Coronary artery (tissue), 2 donors: Measurements from ENCODE around the gene EHD4.

Experiments
- DNase-seq: peaks from one replicate; pipeline ENCODE4 v3.0.0-alpha.2; 2017; ENCODE audit warnings: low spot score
- H3K27ac ChIP-seq, 2 donors: fragments of 200-600 bp; sonication (generic); one replicate each; pipeline ENCODE4 v1.5.1; 2016 to 2019
- H3K4me3 ChIP-seq: fragments of 200-600 bp; sonication (generic); 2 replicates; pipeline ENCODE4 v1.5.1; 2016; ENCODE audit warnings: mild to moderate bottlenecking, moderate library complexity
- TF ChIP-seq, protein P1 (sequence below): fragments of 200-600 bp; sonication (generic); IDR thresholded peaks from one replicate; pipeline ENCODE4 v1.5.1; 2019; ENCODE audit warnings: antibody characterized with exemption

Gene EHD4

DNA sequence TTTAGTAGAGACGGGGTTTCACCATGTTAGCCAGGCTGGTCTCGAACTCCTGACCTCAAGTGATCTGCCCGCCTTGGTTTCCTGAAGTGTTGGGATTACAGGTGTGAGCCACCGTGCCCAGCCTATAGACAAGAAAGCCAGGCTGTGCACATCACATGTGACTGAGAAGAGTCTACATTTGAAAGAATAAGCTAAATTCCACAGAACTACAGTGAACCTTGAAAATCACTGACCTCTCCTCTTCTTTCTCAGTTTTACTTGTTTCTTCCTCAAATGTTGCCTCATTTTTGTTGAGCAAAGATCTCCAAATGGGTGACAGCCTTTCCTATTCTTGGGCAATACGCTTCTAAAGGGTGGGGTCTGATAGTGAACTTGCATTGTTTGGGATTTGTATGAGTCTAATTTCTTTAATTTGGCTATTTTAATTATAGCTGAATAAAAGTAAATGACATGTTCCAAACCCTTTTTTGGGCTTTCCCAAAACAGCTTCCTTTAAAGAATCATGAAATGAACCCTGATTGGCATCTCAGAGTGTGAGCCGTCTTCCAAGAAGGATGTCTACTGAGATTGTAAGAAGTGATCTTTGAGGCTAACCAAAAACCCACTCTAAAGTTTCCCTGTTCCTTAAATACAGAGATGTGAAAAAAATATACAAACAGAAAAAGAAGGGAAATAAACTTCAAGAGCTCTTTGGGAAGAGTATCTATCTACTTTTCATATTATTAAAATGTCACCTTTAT, 56.9 kb downstream of the EHD4 start:
- no peak overlapping the region for H3K4me3 ChIP-seq
- no peak for DNase-seq
- TF ChIP-seq, protein P1, sequence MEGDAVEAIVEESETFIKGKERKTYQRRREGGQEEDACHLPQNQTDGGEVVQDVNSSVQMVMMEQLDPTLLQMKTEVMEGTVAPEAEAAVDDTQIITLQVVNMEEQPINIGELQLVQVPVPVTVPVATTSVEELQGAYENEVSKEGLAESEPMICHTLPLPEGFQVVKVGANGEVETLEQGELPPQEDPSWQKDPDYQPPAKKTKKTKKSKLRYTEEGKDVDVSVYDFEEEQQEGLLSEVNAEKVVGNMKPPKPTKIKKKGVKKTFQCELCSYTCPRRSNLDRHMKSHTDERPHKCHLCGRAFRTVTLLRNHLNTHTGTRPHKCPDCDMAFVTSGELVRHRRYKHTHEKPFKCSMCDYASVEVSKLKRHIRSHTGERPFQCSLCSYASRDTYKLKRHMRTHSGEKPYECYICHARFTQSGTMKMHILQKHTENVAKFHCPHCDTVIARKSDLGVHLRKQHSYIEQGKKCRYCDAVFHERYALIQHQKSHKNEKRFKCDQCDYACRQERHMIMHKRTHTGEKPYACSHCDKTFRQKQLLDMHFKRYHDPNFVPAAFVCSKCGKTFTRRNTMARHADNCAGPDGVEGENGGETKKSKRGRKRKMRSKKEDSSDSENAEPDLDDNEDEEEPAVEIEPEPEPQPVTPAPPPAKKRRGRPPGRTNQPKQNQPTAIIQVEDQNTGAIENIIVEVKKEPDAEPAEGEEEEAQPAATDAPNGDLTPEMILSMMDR: no peak
- peak overlapping the region in 1 of 2 donors; percentile 64 for H3K27ac ChIP-seq

DNA sequence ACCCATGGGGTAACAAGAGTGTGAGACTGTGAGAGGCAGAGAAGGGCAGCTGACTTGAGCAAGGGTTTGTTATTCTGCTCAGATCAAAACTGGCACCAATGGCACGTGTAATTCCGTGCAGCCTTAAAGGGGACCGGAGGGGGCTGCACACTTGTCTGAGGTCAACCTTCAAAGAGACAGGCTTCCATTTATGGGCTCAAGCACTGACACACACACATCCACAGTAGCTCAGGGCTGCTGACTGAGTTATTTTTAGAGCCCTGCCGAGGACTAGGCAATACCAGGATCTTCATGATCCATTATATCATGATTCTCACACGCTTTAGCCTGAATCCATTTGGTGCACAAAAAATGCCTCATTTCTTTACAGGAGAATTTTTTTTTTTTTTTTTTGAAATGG, 57.9 kb downstream of the EHD4 start:
- TF ChIP-seq, protein P1: no peak
- Histone ChIP-seq H3K4me3 (no peak overlapping the region), H3K27ac (no peak overlapping the region)
- DNase-seq: no peak

DNA sequence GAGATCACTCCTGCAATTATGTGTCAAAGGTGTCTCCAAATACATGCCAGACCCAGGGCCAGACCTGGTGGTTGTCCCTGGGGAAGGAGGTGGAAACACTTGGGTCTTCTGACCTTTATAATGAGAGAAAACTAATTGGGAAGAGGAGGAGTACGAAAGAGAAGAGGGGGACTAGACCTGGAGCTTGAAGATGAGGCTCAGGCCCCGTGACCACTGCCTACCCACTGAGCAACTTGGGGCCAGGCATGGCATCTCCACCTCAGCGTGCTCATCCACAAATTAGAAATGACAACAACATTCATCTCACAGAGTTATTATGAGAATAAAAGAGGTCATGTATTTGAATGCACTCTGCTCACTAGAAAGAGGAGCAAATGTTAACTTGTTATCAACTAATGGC, 59.1 kb downstream of the EHD4 start:
- H3K27ac ChIP-seq: no peak overlapping the region

DNA sequence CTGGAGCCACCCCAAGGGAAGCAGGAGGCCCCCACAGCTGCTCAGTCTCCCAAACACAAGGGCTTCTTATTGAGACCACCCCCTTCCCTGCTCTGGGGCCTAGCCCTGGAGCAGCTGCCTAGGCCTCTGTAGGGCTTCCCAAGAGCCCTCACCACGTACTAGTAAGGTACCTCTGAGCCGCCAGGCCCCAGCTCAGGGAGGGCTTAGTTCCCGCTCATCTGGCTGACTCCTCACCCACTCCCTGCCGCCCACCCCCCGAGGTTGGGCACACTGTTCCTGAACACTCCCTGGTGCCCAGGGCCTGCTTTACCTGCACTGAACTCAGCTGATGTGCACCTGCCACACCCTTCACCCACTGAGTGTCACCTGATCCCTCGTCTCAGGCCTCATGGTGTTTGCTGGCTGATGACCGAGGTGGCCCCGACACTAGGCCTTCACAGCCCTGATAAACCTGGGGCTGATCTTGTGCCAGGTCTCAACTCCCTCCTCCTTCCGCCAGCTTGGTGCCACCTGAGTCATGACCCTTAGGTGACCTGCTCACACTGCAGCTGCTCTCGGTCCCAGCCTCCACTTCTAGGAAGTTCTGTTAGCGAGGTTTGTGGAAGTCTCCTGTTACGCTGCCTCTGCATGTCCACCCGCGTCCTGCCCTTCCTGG, 60.5 kb downstream of the EHD4 start:
- H3K27ac ChIP-seq: peak overlapping the region in 1 of 2 donors; percentile 28
- no peak for DNase-seq
- H3K4me3 ChIP-seq: no peak overlapping the region
- TF ChIP-seq, protein P1: no peak

More for the DNA sequence above, 59.1 kb downstream of the EHD4 start:
- H3K4me3 ChIP-seq: no peak overlapping the region
- TF ChIP-seq, protein P1: no peak
- DNase-seq: no peak

DNA sequence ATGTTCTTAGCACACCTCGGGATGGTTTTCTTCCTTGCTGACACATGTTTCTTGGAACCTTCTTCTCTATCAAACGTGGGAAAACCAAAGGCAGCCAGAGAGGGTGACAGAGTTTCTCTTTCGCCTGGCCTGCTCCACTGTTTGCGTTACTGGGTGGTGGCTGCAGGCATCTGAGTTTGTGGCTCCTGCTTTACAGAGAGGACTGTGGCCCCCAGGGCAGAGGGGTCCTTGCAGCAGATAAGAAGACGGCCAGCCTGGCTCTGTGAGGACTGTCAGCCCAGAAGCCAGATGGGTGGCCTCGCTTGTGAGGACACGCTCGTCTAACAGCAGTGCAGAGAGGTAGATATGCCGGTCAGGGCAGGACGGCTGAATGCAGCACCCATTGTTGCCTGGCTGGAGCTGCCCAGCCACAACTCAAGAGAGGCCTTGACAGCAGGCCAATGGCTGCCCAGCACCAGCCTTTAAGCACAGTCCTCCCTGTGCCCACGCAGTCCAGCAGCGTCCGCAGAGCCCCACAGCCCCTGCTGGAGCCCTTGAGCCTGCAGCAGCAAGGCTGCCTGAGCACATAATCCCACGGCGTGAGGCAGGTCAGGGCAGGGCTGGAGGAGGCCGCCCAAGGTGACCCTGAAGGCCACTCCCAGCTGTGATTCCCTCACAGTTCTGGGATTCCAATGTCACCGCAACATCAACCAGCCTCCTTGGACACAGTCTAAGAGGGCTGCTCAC, 63.5 kb downstream of the EHD4 start:
- Histone ChIP-seq H3K4me3 (no peak overlapping the region), H3K27ac (no peak overlapping the region)
- no peak for DNase-seq
- TF ChIP-seq, protein P1: no peak

DNA sequence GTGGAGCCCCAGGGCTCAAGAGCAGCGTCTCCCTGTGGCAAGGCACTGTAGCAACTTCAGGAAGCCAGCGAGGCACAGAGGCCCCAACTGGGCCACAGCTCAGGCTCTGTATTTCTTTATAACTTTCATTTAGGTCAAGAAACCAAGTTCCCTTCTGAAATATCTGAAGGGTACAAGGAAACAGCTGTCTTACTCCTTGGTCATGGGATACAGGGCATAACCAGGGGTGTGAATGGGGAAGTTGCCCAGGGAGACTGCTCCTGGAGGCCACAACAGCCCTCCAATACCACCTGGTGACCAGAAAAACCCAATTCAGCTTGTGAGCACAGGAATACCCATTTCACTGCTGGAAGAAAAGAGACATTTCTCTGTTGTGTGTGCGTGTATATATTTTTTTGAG, 65.2 kb downstream of the EHD4 start:
- peak overlapping the region in 1 of 2 donors; percentile 54 for H3K27ac ChIP-seq
- TF ChIP-seq, protein P1: no peak
- DNase-seq: no peak

More for the DNA sequence above, 65.2 kb downstream of the EHD4 start:
- no peak overlapping the region for H3K4me3 ChIP-seq
